CD4-positive, alpha-beta memory T cell (primary cell): Measurements from ENCODE around the gene NTNG2. TPM values are rescaled to one million over a fixed set of nuclear protein-coding genes. Genes with fewer than 3 reads are reported as not detected.

Experiments used
- CTCF ChIA-PET: fragments of 350-600 bp; sonication (Branson Sonifier 250); formaldehyde crosslinking; loops from one replicate; lab custom pipeline; 2021; ENCODE audit warnings: inconsistent platforms; ENCODE audit not compliant: partially characterized antibody; lab: Charles Lee
- POLR2A ChIA-PET: fragments of 350-600 bp; sonication (Branson Sonifier 250); formaldehyde crosslinking; loops from one replicate; lab custom pipeline; 2021; ENCODE audit not compliant: partially characterized antibody; lab: Charles Lee
- DNase-seq, 5 donors: peaks; one replicate each; pipeline versions ENCODE4 v3.0.0 to v3.0.0-alpha.2; 2020 to 2022; ENCODE audit warnings: mixed read lengths in 1 of 5
- H3K27ac ChIP-seq: one replicate; pipeline ENCODE4 v1.7.0; 2013; ENCODE audit warnings: low read depth, low read length
- H3K27me3 ChIP-seq: 2 replicates; pipeline ENCODE4 v1.7.0; 2013; ENCODE audit warnings: mild to moderate bottlenecking, low read length, moderate library complexity; ENCODE audit not compliant: insufficient read depth
- H3K36me3 ChIP-seq: 2 replicates; pipeline ENCODE4 v1.7.0; 2013; ENCODE audit warnings: mild to moderate bottlenecking, low read length, moderate library complexity; ENCODE audit not compliant: insufficient read depth
- H3K4me1 ChIP-seq: 2 replicates; pipeline ENCODE4 v1.7.0; 2013; ENCODE audit warnings: mild to moderate bottlenecking, low read length, moderate library complexity; ENCODE audit not compliant: insufficient read depth
- H3K4me3 ChIP-seq, 2 donors: one replicate each; pipeline ENCODE4 v1.7.0; 2013; ENCODE audit warnings: low read length in 2 of 2, mild to moderate bottlenecking in 1 of 2
- H3K9me3 ChIP-seq, 2 donors: one replicate each; pipeline ENCODE4 v1.7.0; 2013; ENCODE audit warnings: low read length in 2 of 2, control low read depth in 1 of 2; ENCODE audit not compliant: control insufficient read depth in 1 of 2
- H3K27ac Mint-ChIP-seq, 7 donors: one replicate each; pipeline ENCODE4 v1.8.0; 2020 to 2021; ENCODE audit warnings: mixed read lengths in 7 of 7, mild to moderate bottlenecking in 6 of 7, inconsistent platforms in 3 of 7, moderate library complexity in 3 of 7
- H3K27me3 Mint-ChIP-seq, 2 donors: one replicate each; pipeline ENCODE4 v1.8.0; 2020 to 2021; ENCODE audit warnings: mixed read lengths in 2 of 2
- H3K36me3 Mint-ChIP-seq, 2 donors: one replicate each; pipeline ENCODE4 v1.8.0; 2020 to 2021; ENCODE audit warnings: mixed read lengths in 2 of 2, inconsistent platforms in 1 of 2, mild to moderate bottlenecking in 1 of 2
- H3K4me1 Mint-ChIP-seq, 4 donors: one replicate each; pipeline ENCODE4 v1.8.0; 2020 to 2021; ENCODE audit warnings: mixed read lengths in 4 of 4, mild to moderate bottlenecking in 1 of 4
- H3K4me3 Mint-ChIP-seq, 8 donors: one replicate each; pipeline ENCODE4 v1.8.0; 2020 to 2021; ENCODE audit warnings: mixed read lengths in 8 of 8, mild to moderate bottlenecking in 7 of 8, moderate library complexity in 6 of 8, inconsistent platforms in 3 of 8
- H3K9me3 Mint-ChIP-seq, 8 donors: one replicate each; pipeline ENCODE4 v1.8.0; 2020 to 2021; ENCODE audit warnings: mixed read lengths in 8 of 8, mild to moderate bottlenecking in 5 of 8, inconsistent platforms in 3 of 8, moderate library complexity in 1 of 8
- intact Hi-C: fragments of 100-400 bp; cut with micrococcal nuclease; formaldehyde crosslinking; loops from one replicate; pipeline ENCODE4 v1.15.1; 2023
- polyA plus RNA-seq, 2 donors: library from polyadenylated mRNA; unstranded; fragments of 300-500 nt; fragmentation: Illumina TruSeq; gene quantifications; one replicate each; pipeline ENCODE4 v1.2.3, GENCODE V29; 2021
- total RNA-seq, 2 experiments: library from RNA; stranded (reverse); gene quantifications; one replicate each; pipeline ENCODE4 v1.2.3, GENCODE V29; 2021

Gene NTNG2
- total and polyA plus RNA-seq, 4 experiments from 2014 or later = 1.0 to 8.8 (median 3.6) TPM

- DNase-seq = no peak
- Mint-ChIP-seq H3K4me3 (peak overlapping the region; percentile 54 to 80 (median 74)), H3K27me3 (peaks cover 37 to 63% of the 10 kb centered on the region in 2 donors), H3K27ac (no peak overlapping the region), H3K9me3 (peaks cover 0 to 2% (median 0%) of the 10 kb centered on the region in 8 donors), H3K36me3 (no peaks in the 10 kb centered on the region), H3K4me1 (peaks cover 4 to 10% (median 9%) of the 10 kb centered on the region in 4 donors)
- H3K4me1 ChIP-seq = peaks cover 10% of the 10 kb centered on the region
- no peaks in the 10 kb centered on the region for H3K36me3 ChIP-seq
- ChIA-PET CTCF (interaction anchor here (0.6 kb wide), 1 partner anchor 900 kb away, joined by 3 read pairs; no protein-coding TSS in a partner anchor), POLR2A (no interaction called here)
- H3K27me3 ChIP-seq = no peaks in the 10 kb centered on the region
- intact Hi-C loops = no loop called here
- peak overlapping the region in 1 of 2 donors; percentile 19 for H3K4me3 ChIP-seq
- H3K27ac ChIP-seq = no peak overlapping the region
- H3K9me3 ChIP-seq = no peaks in the 10 kb centered on the region
Observed at GRCh38 chr9:132141344-132141947, 20.4 kb upstream of the NTNG2 start.

DNA sequence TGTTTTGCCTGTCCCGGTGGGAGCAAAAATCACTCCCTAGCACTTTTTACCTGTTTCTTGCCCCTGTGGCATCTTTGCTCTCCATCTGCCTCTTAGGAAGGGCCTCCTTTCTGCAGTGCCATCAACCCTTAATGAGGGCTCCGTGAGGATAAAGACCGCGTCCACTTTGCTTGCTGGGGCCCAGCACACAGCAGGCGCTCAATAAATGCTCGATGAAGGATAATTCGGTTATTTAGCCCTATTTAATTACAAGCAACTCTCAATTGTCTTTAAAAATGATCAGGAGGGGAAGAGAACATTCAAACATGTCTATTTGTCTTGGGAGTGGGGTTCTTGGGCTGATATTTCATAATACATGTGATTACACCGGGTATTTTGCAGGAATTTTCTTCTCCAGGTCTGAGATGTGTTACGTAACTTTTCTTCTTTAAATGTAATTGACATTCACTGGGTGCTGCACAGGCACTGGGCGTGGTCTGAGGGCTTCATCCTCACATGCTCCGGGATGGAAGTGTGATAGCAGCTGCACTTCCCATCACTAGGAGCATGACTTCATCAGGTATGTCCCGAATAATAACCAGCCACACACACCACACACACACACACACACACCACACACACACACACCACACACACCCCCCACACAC is 19.8 kb upstream of the NTNG2 start:
- H3K27ac ChIP-seq = no peak overlapping the region
- Mint-ChIP-seq H3K4me3 (peak overlapping the region in 7 of 8 donors; percentile 54 to 80 (median 74)), H3K4me1 (peaks cover 4 to 10% (median 9%) of the 10 kb centered on the region in 4 donors), H3K36me3 (no peaks in the 10 kb centered on the region), H3K27ac (no peak overlapping the region), H3K9me3 (peaks cover 0 to 2% (median 0%) of the 10 kb centered on the region in 8 donors), H3K27me3 (peaks cover 35 to 62% of the 10 kb centered on the region in 2 donors)
- no peak for DNase-seq
- no peaks in the 10 kb centered on the region for H3K27me3 ChIP-seq
- ChIA-PET POLR2A (no interaction called here), CTCF (interaction anchor here (0.6 kb wide), 1 partner anchor 901 kb away, joined by 3 read pairs; no protein-coding TSS in a partner anchor)
- no peaks in the 10 kb centered on the region for H3K9me3 ChIP-seq
- H3K4me3 ChIP-seq = peak overlapping the region in 1 of 2 donors; percentile 19
- no peaks in the 10 kb centered on the region for H3K36me3 ChIP-seq
- peaks cover 10% of the 10 kb centered on the region for H3K4me1 ChIP-seq
- intact Hi-C loops = no loop called here

DNA sequence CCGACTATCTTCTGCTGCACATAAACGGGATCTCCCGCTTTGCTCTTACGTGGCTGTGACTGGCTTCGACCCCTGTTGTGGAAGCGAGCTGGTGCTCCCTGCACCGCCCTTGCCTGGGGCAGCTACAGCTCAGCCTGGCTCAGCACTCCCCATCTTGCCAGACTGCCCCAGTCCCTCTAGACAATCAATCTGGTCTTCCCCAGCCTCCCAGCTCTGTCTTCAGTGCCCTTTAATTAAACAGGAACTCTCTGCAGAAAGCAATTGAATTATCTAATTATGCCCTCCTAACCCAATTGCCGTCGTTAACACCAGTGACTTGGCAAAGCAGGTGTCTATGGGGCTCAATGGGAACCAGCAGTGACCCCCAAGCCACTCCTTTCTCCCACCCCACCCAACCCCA is 18.9 kb upstream of the NTNG2 start:
- intact Hi-C loops = no loop called here
- H3K4me3 ChIP-seq = no peak overlapping the region
- Mint-ChIP-seq H3K4me1 (peaks cover 4 to 10% (median 9%) of the 10 kb centered on the region in 4 donors), H3K27ac (no peak overlapping the region), H3K36me3 (no peaks in the 10 kb centered on the region), H3K4me3 (no peak overlapping the region), H3K9me3 (peaks cover 0 to 2% (median 0%) of the 10 kb centered on the region in 8 donors), H3K27me3 (peaks cover 36 to 61% of the 10 kb centered on the region in 2 donors)
- POLR2A ChIA-PET = no interaction called here
- no peak overlapping the region for H3K27ac ChIP-seq
- CTCF ChIA-PET = no interaction called here
- peaks cover 10% of the 10 kb centered on the region for H3K4me1 ChIP-seq
- H3K27me3 ChIP-seq = no peaks in the 10 kb centered on the region
- no peaks in the 10 kb centered on the region for H3K36me3 ChIP-seq
- no peak for DNase-seq
- no peaks in the 10 kb centered on the region for H3K9me3 ChIP-seq

GRCh38 chr9:132143359-132143758 is 18.5 kb upstream of the NTNG2 start:
- no peak overlapping the region for H3K27ac Mint-ChIP-seq
- no peaks in the 10 kb centered on the region for H3K36me3 ChIP-seq
- no peaks in the 10 kb centered on the region for H3K36me3 Mint-ChIP-seq
- no peaks in the 10 kb centered on the region for H3K27me3 ChIP-seq
- peaks cover 0 to 2% (median 0%) of the 10 kb centered on the region in 8 donors for H3K9me3 Mint-ChIP-seq
- H3K9me3 ChIP-seq = no peaks in the 10 kb centered on the region
- no peak for DNase-seq
- peaks cover 40 to 63% of the 10 kb centered on the region in 2 donors for H3K27me3 Mint-ChIP-seq
- ChIA-PET CTCF (no interaction called here), POLR2A (no interaction called here)
- H3K4me3 Mint-ChIP-seq = peak overlapping the region in 1 of 8 donors; percentile 17
- no peak overlapping the region for H3K27ac ChIP-seq
- no peak overlapping the region for H3K4me3 ChIP-seq
- H3K4me1 Mint-ChIP-seq = peaks cover 4 to 10% (median 9%) of the 10 kb centered on the region in 4 donors
- peaks cover 10% of the 10 kb centered on the region for H3K4me1 ChIP-seq
- intact Hi-C loops = no loop called here

GRCh38 chr9:132144708-132145365 is 17.0 kb upstream of the NTNG2 start:
- Mint-ChIP-seq H3K4me1 (peaks cover 4 to 10% (median 9%) of the 10 kb centered on the region in 4 donors), H3K27me3 (peaks cover 41 to 63% of the 10 kb centered on the region in 2 donors), H3K27ac (no peak overlapping the region), H3K4me3 (no peak overlapping the region), H3K9me3 (peaks cover 0 to 2% (median 0%) of the 10 kb centered on the region in 8 donors), H3K36me3 (no peaks in the 10 kb centered on the region)
- Histone ChIP-seq H3K27ac (no peak overlapping the region), H3K4me1 (peaks cover 10% of the 10 kb centered on the region), H3K36me3 (no peaks in the 10 kb centered on the region), H3K27me3 (no peaks in the 10 kb centered on the region), H3K9me3 (no peaks in the 10 kb centered on the region), H3K4me3 (no peak overlapping the region)
- CTCF ChIA-PET = interaction anchor here (0.6 to 0.7 kb wide), 2 partner anchors 92 to 827 kb away, joined by 3 to 4 read pairs; no protein-coding TSS in a partner anchor
- POLR2A ChIA-PET = no interaction called here
- DNase-seq = no peak
- intact Hi-C loops = no loop called here

- H3K9me3 ChIP-seq = no peaks in the 10 kb centered on the region
- Mint-ChIP-seq H3K27me3 (peaks cover 38 to 60% of the 10 kb centered on the region in 2 donors), H3K4me3 (no peak overlapping the region), H3K9me3 (peaks cover 0 to 2% (median 0%) of the 10 kb centered on the region in 8 donors), H3K36me3 (no peaks in the 10 kb centered on the region), H3K4me1 (peaks cover 4 to 10% (median 9%) of the 10 kb centered on the region in 4 donors), H3K27ac (no peak overlapping the region)
- no peaks in the 10 kb centered on the region for H3K36me3 ChIP-seq
- intact Hi-C loops = no loop called here
- H3K4me3 ChIP-seq = no peak overlapping the region
- POLR2A ChIA-PET = no interaction called here
- H3K27ac ChIP-seq = no peak overlapping the region
- CTCF ChIA-PET = no interaction called here
- H3K27me3 ChIP-seq = no peaks in the 10 kb centered on the region
- H3K4me1 ChIP-seq = peaks cover 10% of the 10 kb centered on the region
- no peak for DNase-seq
Observed at GRCh38 chr9:132146039-132146438, 15.8 kb upstream of the NTNG2 start.

DNA sequence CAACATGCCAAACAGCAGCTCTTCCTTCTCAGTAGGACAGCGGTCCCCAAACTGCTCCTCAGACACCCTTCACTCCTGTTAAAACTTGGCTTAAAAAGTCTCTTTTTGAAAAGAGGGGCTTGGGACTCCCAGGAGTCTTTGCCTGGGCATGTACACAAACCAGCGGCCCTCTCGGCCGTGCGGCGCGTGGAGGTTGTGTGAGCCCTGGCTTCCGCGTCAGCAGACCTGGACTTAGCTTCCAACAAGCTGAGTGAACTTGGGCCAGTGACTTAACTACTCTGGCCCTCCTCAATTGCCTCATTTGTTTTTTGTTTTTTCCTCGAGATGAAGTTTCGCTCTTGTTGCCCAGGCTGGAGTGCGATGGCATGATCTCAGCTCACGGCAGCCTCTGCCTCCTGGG is 15.3 kb upstream of the NTNG2 start:
- H3K27me3 Mint-ChIP-seq = peaks cover 39 to 57% of the 10 kb centered on the region in 2 donors
- ChIA-PET POLR2A (no interaction called here), CTCF (no interaction called here)
- Histone ChIP-seq H3K9me3 (no peaks in the 10 kb centered on the region), H3K36me3 (no peaks in the 10 kb centered on the region), H3K4me3 (no peak overlapping the region), H3K4me1 (peaks cover 5% of the 10 kb centered on the region), H3K27me3 (no peaks in the 10 kb centered on the region), H3K27ac (no peak overlapping the region)
- intact Hi-C loops = no loop called here
- H3K36me3 Mint-ChIP-seq = no peaks in the 10 kb centered on the region
- no peak overlapping the region for H3K27ac Mint-ChIP-seq
- H3K4me1 Mint-ChIP-seq = peaks cover 0 to 6% (median 5%) of the 10 kb centered on the region in 4 donors
- DNase-seq = no peak
- no peak overlapping the region for H3K4me3 Mint-ChIP-seq
- H3K9me3 Mint-ChIP-seq = peaks cover 0 to 2% (median 0%) of the 10 kb centered on the region in 8 donors
